Prostate gland (tissue), 2 donors: ENCODE results near the gene CD48.

Source experiments
- CTCF ChIP-seq, 4 experiments: fragments of 200-600 bp in 2 of 4; fragments of 450-650 bp in 2 of 4; sonication (generic) in 2 of 4; IDR thresholded peaks; 1 replicate in 3 of 4; 2 replicates in 1 of 4; pipeline ENCODE4 v1.5.1; 2016 to 2019; ENCODE audit warnings: antibody characterized with exemption in 4 of 4, mild to moderate bottlenecking in 2 of 4, moderate library complexity in 2 of 4
- POLR2A ChIP-seq: fragments of 450-650 bp; IDR thresholded peaks from one replicate; pipeline ENCODE4 v1.6.1; 2016; ENCODE audit warnings: antibody characterized with exemption, mild to moderate bottlenecking
- POLR2AphosphoS5 ChIP-seq: sonication (generic); formaldehyde crosslinking; IDR thresholded peaks from one replicate; pipeline ENCODE4 v1.6.1; 2017; ENCODE audit warnings: antibody characterized with exemption

- no peak for TF ChIP-seq POLR2A
- TF ChIP-seq CTCF (IDR thresholded peaks at IDR 0.05), result no peak
- no peak for TF ChIP-seq POLR2AphosphoS5
These were observed 4.4 kb upstream of the CD48 start for GRCh38 chr1:160716013-160716412.
